H1 (cell line): Measurements from ENCODE around the gene HKDC1. TPM values are rescaled to one million over a fixed set of nuclear protein-coding genes. Genes with fewer than 3 reads are reported as not detected.

ENCODE experiments used
- BACH1 ChIP-seq: IDR thresholded peaks from 2 replicates; pipeline ENCODE4 v1.6.1; 2012; ENCODE audit warnings: low read length, improper control_type of control experiment
- BCL11A ChIP-seq, 2 experiments: IDR thresholded peaks; one replicate each; pipeline ENCODE4 v1.6.1; 2011; ENCODE audit warnings: low read depth in 2 of 2, low read length in 2 of 2, mild to moderate bottlenecking in 2 of 2
- CBX5 ChIP-seq: fragments of 300-800, 300-1000 bp; sonication (generic); IDR thresholded peaks from 2 replicates; pipeline ENCODE4 v1.7.1; 2016; ENCODE audit warnings: antibody characterized with exemption, low read length, low read depth
- HDAC6 ChIP-seq: IDR thresholded peaks from one replicate; pipeline ENCODE4 v1.7.1; 2012; ENCODE audit warnings: low read depth, mild to moderate bottlenecking, inconsistent platforms, low read length, moderate library complexity
- KDM4A ChIP-seq: IDR thresholded peaks from one replicate; pipeline ENCODE4 v1.7.1; 2012; ENCODE audit warnings: low read depth, mild to moderate bottlenecking, moderate library complexity, low read length, inconsistent platforms; ENCODE audit not compliant: severe bottlenecking
- MAFK ChIP-seq: IDR thresholded peaks from 2 replicates; pipeline ENCODE4 v1.6.1; 2012; ENCODE audit warnings: low read depth, mild to moderate bottlenecking, improper control_type of control experiment, low read length
- POU5F1 ChIP-seq: IDR thresholded peaks from 2 replicates; pipeline ENCODE4 v1.6.1; 2011; ENCODE audit warnings: low read depth, mild to moderate bottlenecking, low read length, moderate library complexity
- SAP30 ChIP-seq: fragments of 300-600 bp; sonication (generic); IDR thresholded peaks from 2 replicates; pipeline ENCODE4 v1.7.1; 2012; ENCODE audit warnings: low read length, moderate library complexity, mild to moderate bottlenecking, inconsistent platforms; ENCODE audit not compliant: insufficient read depth, insufficient replicate concordance
- YY1 ChIP-seq: IDR thresholded peaks from 2 replicates; pipeline ENCODE4 v1.6.1; 2011; ENCODE audit warnings: low read depth, mild to moderate bottlenecking, low read length
- polyA plus RNA-seq, 7 experiments: library from polyadenylated mRNA; depleted of rRNA in 3 of 7; stranded (reverse) in 5 of 7; unstranded in 2 of 7; fragments of >200 nt in 5 of 7; fragments of 200-250 nt in 2 of 7; gene quantifications; 1 replicate in 5 of 7; 2 replicates in 1 of 7; 4 replicates in 1 of 7; pipeline versions ENCODE4 v1.2.1 to v1.2.3, GENCODE V29; 2011 to 2013; ENCODE audit warnings: missing spikeins in 2 of 7, mixed read lengths in 2 of 7
- total RNA-seq: library from RNA; stranded (reverse); fragmentation: NEBNext Ultra II Directional; extraction: Animal tissue kit (Norgen Biotek cat#: 25700); gene quantifications from 2 replicates; pipeline ENCODE4 v1.2.1, GENCODE V29; 2021
- TF ChIP-seq, protein P1 (sequence below): fragments of 300-600 bp; sonication (generic); IDR thresholded peaks from 2 replicates; pipeline ENCODE4 v1.7.1; 2012; ENCODE audit warnings: low read length, moderate library complexity, mild to moderate bottlenecking, inconsistent platforms; ENCODE audit not compliant: insufficient replicate concordance

The HKDC1 gene
- total and polyA plus RNA-seq, 2 of the 8 experiments (the other 6 are each of a cell fraction or from before 2014, with no cell fraction given): 0.12 to 0.78 TPM

DNA sequence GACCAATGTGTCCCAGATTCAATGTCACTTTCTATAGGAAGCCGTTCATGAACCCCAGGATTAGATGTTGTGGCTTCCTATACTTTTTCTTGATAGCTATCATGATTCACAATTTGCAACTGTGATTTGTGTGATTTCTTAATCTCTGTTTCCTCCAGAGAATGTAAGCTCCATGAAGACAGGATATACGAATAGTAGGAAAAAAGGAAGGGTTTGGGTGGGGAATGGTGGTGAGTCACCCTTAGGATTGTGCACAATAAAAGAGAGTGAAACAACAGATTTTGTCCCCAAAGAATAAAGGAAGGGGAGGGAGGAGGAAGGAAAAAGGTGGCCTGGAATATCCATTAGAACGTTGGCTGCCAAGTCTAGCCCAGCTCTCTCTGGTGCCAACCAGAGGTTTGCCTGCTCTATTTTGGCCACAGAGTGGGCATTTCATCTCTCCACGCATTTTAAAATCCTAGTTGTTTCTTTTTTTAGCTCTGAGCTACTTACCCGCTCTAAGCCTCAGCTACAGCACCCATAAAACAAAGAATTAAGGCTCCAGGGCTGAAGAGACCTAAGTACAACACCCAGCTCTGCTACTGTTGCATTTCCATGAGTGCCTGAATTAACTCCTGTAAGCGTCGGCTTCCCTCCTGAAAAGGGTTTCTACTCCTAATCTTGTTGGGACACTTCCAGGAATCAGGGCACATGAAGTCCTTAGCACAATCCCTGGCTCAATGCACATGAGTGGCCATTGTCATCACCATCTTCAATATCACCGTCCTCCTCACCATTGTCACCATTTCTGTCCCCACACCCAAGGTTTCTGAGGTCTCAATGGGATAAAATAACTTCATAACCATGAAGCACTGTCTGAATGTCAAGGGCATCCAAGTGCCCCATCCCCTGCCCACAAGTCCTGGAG is 61.6 kb downstream of the HKDC1 start (continued):
- TF ChIP-seq, protein P1, sequence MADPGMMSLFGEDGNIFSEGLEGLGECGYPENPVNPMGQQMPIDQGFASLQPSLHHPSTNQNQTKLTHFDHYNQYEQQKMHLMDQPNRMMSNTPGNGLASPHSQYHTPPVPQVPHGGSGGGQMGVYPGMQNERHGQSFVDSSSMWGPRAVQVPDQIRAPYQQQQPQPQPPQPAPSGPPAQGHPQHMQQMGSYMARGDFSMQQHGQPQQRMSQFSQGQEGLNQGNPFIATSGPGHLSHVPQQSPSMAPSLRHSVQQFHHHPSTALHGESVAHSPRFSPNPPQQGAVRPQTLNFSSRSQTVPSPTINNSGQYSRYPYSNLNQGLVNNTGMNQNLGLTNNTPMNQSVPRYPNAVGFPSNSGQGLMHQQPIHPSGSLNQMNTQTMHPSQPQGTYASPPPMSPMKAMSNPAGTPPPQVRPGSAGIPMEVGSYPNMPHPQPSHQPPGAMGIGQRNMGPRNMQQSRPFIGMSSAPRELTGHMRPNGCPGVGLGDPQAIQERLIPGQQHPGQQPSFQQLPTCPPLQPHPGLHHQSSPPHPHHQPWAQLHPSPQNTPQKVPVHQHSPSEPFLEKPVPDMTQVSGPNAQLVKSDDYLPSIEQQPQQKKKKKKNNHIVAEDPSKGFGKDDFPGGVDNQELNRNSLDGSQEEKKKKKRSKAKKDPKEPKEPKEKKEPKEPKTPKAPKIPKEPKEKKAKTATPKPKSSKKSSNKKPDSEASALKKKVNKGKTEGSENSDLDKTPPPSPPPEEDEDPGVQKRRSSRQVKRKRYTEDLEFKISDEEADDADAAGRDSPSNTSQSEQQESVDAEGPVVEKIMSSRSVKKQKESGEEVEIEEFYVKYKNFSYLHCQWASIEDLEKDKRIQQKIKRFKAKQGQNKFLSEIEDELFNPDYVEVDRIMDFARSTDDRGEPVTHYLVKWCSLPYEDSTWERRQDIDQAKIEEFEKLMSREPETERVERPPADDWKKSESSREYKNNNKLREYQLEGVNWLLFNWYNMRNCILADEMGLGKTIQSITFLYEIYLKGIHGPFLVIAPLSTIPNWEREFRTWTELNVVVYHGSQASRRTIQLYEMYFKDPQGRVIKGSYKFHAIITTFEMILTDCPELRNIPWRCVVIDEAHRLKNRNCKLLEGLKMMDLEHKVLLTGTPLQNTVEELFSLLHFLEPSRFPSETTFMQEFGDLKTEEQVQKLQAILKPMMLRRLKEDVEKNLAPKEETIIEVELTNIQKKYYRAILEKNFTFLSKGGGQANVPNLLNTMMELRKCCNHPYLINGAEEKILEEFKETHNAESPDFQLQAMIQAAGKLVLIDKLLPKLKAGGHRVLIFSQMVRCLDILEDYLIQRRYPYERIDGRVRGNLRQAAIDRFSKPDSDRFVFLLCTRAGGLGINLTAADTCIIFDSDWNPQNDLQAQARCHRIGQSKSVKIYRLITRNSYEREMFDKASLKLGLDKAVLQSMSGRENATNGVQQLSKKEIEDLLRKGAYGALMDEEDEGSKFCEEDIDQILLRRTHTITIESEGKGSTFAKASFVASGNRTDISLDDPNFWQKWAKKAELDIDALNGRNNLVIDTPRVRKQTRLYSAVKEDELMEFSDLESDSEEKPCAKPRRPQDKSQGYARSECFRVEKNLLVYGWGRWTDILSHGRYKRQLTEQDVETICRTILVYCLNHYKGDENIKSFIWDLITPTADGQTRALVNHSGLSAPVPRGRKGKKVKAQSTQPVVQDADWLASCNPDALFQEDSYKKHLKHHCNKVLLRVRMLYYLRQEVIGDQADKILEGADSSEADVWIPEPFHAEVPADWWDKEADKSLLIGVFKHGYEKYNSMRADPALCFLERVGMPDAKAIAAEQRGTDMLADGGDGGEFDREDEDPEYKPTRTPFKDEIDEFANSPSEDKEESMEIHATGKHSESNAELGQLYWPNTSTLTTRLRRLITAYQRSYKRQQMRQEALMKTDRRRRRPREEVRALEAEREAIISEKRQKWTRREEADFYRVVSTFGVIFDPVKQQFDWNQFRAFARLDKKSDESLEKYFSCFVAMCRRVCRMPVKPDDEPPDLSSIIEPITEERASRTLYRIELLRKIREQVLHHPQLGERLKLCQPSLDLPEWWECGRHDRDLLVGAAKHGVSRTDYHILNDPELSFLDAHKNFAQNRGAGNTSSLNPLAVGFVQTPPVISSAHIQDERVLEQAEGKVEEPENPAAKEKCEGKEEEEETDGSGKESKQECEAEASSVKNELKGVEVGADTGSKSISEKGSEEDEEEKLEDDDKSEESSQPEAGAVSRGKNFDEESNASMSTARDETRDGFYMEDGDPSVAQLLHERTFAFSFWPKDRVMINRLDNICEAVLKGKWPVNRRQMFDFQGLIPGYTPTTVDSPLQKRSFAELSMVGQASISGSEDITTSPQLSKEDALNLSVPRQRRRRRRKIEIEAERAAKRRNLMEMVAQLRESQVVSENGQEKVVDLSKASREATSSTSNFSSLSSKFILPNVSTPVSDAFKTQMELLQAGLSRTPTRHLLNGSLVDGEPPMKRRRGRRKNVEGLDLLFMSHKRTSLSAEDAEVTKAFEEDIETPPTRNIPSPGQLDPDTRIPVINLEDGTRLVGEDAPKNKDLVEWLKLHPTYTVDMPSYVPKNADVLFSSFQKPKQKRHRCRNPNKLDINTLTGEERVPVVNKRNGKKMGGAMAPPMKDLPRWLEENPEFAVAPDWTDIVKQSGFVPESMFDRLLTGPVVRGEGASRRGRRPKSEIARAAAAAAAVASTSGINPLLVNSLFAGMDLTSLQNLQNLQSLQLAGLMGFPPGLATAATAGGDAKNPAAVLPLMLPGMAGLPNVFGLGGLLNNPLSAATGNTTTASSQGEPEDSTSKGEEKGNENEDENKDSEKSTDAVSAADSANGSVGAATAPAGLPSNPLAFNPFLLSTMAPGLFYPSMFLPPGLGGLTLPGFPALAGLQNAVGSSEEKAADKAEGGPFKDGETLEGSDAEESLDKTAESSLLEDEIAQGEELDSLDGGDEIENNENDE: no peak
- no peak for TF ChIP-seq POU5F1
- TF ChIP-seq BCL11A (IDR thresholded peaks at IDR 0.05; ENCODE audit: low read depth in 2 of 2, low read length in 2 of 2): no peak
- no peak for TF ChIP-seq HDAC6
- TF ChIP-seq YY1: no peak
- TF ChIP-seq BACH1: no peak
- TF ChIP-seq MAFK: no peak
- no peak for TF ChIP-seq SAP30
- no peak for TF ChIP-seq KDM4A
- no peak for TF ChIP-seq CBX5
